ENCODE measurements around the gene SOCS3. TPM values are rescaled to one million over a fixed set of nuclear protein-coding genes. Genes with fewer than 3 reads are reported as not detected.

The SOCS3 gene
- total RNA-seq, 2 experiments from 2014 or later, result not detected

DNA sequence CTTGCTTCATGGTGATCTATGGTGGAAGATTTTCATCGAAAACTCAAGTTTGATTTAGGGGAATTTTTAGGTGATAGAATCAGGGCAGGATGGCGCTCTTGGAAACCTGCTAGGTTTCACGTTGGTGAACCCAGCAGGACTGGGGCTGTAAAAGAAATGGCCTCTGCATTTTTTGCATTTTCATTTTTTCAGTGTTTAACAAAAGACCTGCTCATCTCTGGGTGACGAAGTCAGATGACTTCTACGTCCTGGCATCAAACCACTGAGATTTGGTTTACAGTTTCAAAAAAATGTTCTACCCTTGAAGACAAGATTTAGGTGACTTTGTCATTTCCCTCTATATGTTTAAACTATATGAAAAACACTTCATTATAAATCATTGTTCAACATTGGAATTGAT is 20.5 kb upstream of the SOCS3 start:
- no peak overlapping the region for H3K27ac ChIP-seq (ENCODE audit: low read depth, low read length, poor library complexity, severe bottlenecking)
- H3K4me1 ChIP-seq (ENCODE audit: insufficient read depth, low read length, poor library complexity, severe bottlenecking), result peaks cover 52% of the 10 kb centered on the region
- peaks cover 35% of the 10 kb centered on the region; the same call in 1 of the 2 replicates for H4K20me1 ChIP-seq (ENCODE audit: insufficient read depth, low read length)
- peaks cover 26% of the 10 kb centered on the region; the same call in 1 of the 2 replicates for H3K36me3 ChIP-seq (ENCODE audit: insufficient read depth, low read length)
- DNase-seq (ENCODE audit: low spot score), result no peak
- no peak overlapping the region for H3K4me3 ChIP-seq (ENCODE audit: low read depth, low read length, poor library complexity, severe bottlenecking)
- TF ChIP-seq, protein P1, sequence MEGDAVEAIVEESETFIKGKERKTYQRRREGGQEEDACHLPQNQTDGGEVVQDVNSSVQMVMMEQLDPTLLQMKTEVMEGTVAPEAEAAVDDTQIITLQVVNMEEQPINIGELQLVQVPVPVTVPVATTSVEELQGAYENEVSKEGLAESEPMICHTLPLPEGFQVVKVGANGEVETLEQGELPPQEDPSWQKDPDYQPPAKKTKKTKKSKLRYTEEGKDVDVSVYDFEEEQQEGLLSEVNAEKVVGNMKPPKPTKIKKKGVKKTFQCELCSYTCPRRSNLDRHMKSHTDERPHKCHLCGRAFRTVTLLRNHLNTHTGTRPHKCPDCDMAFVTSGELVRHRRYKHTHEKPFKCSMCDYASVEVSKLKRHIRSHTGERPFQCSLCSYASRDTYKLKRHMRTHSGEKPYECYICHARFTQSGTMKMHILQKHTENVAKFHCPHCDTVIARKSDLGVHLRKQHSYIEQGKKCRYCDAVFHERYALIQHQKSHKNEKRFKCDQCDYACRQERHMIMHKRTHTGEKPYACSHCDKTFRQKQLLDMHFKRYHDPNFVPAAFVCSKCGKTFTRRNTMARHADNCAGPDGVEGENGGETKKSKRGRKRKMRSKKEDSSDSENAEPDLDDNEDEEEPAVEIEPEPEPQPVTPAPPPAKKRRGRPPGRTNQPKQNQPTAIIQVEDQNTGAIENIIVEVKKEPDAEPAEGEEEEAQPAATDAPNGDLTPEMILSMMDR (conservative IDR thresholded peaks at IDR 0.05; ENCODE audit: low read length), result no peak
- TF ChIP-seq EZH2phosphoT487 (IDR thresholded peaks at IDR 0.05; ENCODE audit: borderline replicate concordance, low read depth, low read length), result no peak
- intact Hi-C loops (cut with micrococcal nuclease; ENCODE audit: unreplicated experiment), result no loop called here
- TSS peak; percentile 51 for BruUV-seq (replicated peaks)
- H3K4me2 ChIP-seq (ENCODE audit: low read length), result peak overlapping the region; percentile 84
- peaks cover 62% of the 10 kb centered on the region for H3K79me2 ChIP-seq (ENCODE audit: insufficient read depth, low read depth, low read length)
- no peaks in the 10 kb centered on the region for H3K9me2 ChIP-seq (ENCODE audit: insufficient read depth, low read length)
- H3K9me3 ChIP-seq (ENCODE audit: low read length), result no peaks in the 10 kb centered on the region
- H2AFZ ChIP-seq (ENCODE audit: low read length), result no peak overlapping the region
- POLR2A ChIA-PET, result interaction anchor here (0.6 to 1.2 kb wide), 2 partner anchors 17 to 219 kb away, joined by 3 read pairs; no protein-coding TSS in a partner anchor
- CTCF ChIA-PET (ENCODE audit: unreplicated experiment), result no interaction called here

DNA sequence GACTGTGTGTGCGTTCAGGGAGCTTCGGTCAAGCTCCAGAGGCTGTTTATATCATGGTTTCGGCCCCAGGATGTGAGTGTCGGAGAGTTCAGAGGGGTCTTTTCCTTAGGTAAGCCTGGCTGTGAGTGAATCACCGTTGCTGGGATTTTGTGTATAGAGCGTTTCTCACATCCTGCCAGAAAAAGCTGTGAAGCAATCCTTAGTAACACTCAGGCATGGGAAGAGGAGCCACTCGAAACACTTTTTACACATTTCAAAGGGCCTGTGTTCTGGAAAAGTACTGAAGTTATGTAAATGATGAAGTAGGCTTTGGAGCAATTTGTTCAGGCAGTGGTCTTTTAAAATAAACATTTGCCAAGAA is 19.2 kb upstream of the SOCS3 start:
- Histone ChIP-seq H2AFZ (ENCODE audit: low read length) (peak overlapping the region; percentile 94; the same call in 1 of the 2 replicates), H3K79me2 (ENCODE audit: insufficient read depth, low read depth, low read length) (peaks cover 50% of the 10 kb centered on the region), H4K20me1 (ENCODE audit: insufficient read depth, low read length) (peaks cover 27% of the 10 kb centered on the region; the same call in 1 of the 2 replicates), H3K4me1 (ENCODE audit: insufficient read depth, low read length, poor library complexity, severe bottlenecking) (peaks cover 39% of the 10 kb centered on the region), H3K9me3 (ENCODE audit: low read length) (no peaks in the 10 kb centered on the region), H3K27ac (ENCODE audit: low read depth, low read length, poor library complexity, severe bottlenecking) (peak overlapping the region; percentile 13), H3K9me2 (ENCODE audit: insufficient read depth, low read length) (no peaks in the 10 kb centered on the region), H3K4me3 (ENCODE audit: low read depth, low read length, poor library complexity, severe bottlenecking) (peak overlapping the region; percentile 94), H3K4me2 (ENCODE audit: low read length) (peak overlapping the region; percentile 84), H3K36me3 (ENCODE audit: insufficient read depth, low read length) (peaks cover 18% of the 10 kb centered on the region; the same call in 1 of the 2 replicates)
- peak; percentile 33 for DNase-seq (ENCODE audit: low spot score)
- intact Hi-C loops (cut with micrococcal nuclease; ENCODE audit: unreplicated experiment), result loop anchor here (5.0 kb wide), 1 partner anchor 43 kb away; no protein-coding TSS in a partner anchor
- ChIA-PET CTCF (ENCODE audit: unreplicated experiment) (no interaction called here), POLR2A (interaction anchor here (0.6 to 1.2 kb wide), 2 partner anchors 11 to 16 kb away, joined by 3 read pairs; no protein-coding TSS in a partner anchor)
- TSS peak; percentile 76 for BruUV-seq (replicated peaks)
- no peak for TF ChIP-seq EZH2phosphoT487 (IDR thresholded peaks at IDR 0.05; ENCODE audit: borderline replicate concordance, low read depth, low read length)
- TF ChIP-seq, protein P1 (conservative IDR thresholded peaks at IDR 0.05; ENCODE audit: low read length), result no peak

Data from OCI-LY7 (cell line).